ENCODE results near the gene SLC9A6.
"Not testable (repeated sequence)": the region's sequence is repeated elsewhere in the genome, so short reads cannot be mapped to it uniquely, and the experiment has no call there.

SLC9A6 gene

DNA sequence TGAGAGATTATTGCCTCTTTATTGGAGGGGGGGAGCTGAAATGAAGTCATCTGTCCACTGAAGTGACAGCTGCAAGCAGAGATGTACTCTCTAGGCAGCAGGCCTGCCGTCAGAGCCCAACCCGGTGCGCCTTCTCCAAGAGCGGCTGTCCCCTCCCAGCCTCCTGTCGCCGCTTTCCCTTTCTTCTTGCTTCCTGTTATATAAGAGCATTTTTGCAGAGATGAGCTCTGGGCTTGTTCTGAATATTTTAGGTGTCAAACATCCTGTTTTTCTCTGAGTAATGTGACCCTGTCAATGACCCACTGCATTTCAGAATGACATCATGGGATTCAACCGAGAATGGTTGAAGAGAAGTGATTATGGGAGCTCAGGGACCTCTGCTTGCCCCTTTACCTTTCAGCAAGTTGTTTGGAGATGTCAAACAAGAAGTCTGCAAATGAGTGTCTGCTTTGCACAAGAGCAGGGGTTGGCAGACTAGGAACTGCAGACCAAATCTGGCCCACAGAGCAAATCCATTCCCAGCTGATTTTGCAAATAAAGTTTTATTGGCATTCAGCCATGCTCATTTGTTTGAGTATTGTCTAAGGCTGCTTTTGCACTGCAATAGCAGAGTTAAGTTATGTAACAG is 79.9 kb downstream of the SLC9A6 start:
- no peak for DNase-seq

DNA sequence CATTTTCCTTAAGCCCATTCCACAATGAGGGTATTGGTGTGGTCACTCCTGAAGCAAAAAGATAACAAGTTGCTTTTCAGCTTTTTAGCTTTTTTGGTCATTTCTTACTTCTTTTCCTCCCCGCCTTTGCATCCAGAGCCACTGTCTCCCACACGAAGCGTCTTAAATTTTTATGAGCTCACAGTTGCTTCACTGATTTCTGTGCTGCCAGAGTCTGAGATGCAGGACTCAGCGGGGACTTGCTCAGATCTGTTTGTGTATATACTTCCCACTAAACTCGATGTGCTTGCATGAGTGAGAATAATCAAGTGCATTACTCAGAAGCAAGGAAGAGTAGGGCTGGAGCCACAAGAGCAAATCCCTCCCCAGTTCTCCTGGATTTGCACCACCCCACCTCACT is 81.9 kb downstream of the SLC9A6 start:
- no peak for DNase-seq

DNA sequence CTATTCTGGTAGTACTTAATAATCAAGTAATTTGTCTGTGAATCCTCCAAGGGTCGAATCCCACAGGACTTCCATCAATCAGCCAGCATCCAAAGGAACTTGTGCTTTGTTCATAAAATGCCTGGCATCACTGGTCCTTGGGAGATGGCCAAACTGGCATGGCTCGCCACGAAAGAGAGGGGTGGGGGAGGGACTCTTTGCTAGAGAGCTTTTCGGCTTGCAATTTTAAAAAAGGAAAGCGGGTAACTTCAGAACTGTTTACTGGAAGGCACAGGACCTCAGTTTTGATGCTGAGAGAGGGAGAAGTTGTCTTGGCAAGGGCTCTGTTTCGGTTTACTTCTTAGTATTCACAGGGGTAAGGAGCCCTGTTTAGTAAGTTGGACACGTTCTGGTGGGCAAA is 82.7 kb downstream of the SLC9A6 start:
- no peak for DNase-seq

DNA sequence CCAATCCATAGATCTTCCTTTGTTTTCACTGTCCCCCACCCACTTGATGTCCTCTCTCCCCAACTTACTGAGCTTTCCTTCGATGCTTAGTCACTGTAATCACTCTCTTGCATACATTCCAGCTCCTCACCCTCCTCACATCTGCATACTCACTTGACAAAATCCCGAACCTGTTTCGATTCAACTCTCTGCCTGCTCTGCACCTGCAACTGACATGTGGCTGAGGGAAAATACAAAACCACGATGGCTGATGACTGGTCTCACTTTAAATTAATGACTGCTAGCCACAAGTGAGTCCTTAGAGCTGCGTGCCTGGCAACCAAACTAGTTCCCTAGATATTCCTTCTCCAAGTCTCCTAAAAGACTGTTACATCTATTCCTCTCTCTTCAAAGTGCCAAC is 91.7 kb downstream of the SLC9A6 start:
- no peak for DNase-seq

DNA sequence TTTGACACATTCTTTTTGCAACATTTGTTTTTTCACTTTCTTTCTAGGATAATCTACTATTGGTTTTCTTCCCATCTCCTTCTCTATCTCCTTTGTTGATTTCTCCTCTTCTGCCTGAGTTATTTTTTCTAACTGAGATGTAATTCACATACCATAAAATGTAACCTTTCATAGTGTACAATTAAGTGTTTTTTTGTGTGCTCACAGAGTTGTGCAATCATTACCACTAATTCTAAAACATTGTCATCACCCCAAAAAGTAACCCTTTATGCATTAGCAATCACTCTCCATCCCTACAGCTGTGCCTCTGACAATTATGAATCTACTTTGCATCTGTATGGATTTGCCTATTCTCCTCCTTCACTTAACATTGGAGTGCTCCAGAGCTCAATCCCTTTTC is 95.5 kb downstream of the SLC9A6 start:
- DNase-seq = no peak

DNA sequence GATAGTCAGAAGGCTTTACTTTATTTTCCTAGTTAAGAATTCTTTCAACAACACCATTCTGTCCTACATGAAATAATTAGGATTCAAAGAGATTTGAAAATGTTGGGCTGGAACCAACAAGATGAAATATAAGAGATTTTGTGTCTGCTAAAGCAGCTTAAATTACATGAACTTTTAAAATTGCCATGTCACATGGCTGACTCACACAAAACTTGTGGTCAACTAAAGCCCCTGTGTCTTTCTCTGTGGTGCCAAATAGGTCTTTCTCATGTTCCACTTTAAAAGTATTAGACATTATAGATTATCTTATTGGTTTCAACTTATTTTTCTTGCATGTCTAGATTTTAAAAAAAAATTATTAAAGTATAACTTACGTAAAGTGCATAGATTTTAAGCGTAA is 101.3 kb downstream of the SLC9A6 start:
- no peak for DNase-seq

DNA sequence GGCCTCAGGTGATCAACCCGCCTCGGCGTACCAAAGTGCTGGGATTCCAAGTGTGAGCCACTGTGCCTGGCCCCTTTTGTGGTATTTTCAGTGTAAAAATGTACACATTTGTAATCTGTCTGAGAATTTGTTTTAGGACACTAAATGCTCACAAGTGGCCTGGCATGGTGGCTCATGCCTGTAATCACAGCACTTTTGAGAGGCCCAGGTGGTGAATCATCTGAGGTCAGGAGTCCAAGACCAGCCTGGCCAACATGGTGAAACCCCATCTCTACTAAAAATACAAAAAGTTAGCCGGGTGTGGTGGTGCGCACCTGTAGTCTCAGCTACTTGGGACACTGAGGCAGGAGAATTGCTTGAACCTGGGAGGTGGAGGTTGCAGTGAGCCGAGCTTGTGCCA is 106.7 kb downstream of the SLC9A6 start:
- not testable (repeated sequence) for DNase-seq

DNA sequence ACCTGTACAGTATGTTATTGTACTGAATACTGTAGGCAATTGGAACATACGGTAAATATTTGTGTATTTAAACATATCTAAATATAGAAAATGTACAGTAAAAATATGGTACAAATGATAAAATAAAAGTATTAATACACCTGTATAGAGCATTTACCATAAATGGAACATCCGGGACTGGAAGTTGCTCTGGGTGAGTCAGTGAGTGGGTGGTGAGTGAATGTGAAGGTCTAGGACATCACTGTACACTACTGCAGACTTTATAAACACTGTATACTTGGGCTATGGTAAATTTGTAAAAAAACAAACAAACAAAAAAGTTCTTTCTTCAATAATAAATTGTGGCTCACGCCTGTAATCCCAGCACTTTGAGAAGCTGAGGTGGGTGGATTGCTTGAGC is 109.7 kb downstream of the SLC9A6 start:
- DNase-seq = no peak

All from NCI-H2107 (cell line).